Fibroblast of lung (primary cell): ENCODE data around the gene SEC24C.

ENCODE experiments used
- EZH2 ChIP-seq: IDR thresholded peaks from 2 replicates; pipeline ENCODE4 v1.5.1; 2012; ENCODE audit warnings: low read length, control low read depth, mild to moderate bottlenecking; ENCODE audit errors: missing control alignments
- TF ChIP-seq, protein P1 (sequence below), 2 donors: IDR thresholded peaks in 1 of 2; conservative IDR thresholded peaks in 1 of 2; 1 replicate in 1 of 2; 2 replicates in 1 of 2; pipeline ENCODE4 v1.5.1; 2011 to 2012; ENCODE audit warnings: low read length in 2 of 2, control low read depth in 1 of 2, inconsistent platforms in 1 of 2, low read depth in 1 of 2, mild to moderate bottlenecking in 1 of 2

- TF ChIP-seq EZH2: no peak
- TF ChIP-seq, protein P1, sequence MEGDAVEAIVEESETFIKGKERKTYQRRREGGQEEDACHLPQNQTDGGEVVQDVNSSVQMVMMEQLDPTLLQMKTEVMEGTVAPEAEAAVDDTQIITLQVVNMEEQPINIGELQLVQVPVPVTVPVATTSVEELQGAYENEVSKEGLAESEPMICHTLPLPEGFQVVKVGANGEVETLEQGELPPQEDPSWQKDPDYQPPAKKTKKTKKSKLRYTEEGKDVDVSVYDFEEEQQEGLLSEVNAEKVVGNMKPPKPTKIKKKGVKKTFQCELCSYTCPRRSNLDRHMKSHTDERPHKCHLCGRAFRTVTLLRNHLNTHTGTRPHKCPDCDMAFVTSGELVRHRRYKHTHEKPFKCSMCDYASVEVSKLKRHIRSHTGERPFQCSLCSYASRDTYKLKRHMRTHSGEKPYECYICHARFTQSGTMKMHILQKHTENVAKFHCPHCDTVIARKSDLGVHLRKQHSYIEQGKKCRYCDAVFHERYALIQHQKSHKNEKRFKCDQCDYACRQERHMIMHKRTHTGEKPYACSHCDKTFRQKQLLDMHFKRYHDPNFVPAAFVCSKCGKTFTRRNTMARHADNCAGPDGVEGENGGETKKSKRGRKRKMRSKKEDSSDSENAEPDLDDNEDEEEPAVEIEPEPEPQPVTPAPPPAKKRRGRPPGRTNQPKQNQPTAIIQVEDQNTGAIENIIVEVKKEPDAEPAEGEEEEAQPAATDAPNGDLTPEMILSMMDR (conservative IDR thresholded peaks at IDR 0.05 in 1 of 2, IDR thresholded peaks at IDR 0.05 in 1 of 2; ENCODE audit: low read depth in 1 of 2, low read length in 2 of 2): no peak
Measured at GRCh38 chr10:73779018-73779417, 34.8 kb downstream of the SEC24C start.
